Measurements from ENCODE around the gene DOCK9. TPM values are rescaled to one million over a fixed set of nuclear protein-coding genes. Genes with fewer than 3 reads are reported as not detected.
"Not testable (repeated sequence)": the region's sequence is repeated elsewhere in the genome, so short reads cannot be mapped to it uniquely, and the experiment has no call there.

Gene DOCK9
- total and polyA plus RNA-seq, 2 experiments from 2014 or later = 16.4 to 38.9 TPM

GRCh38 chr13:98813993-98814392 is 163.9 kb downstream of the DOCK9 start:
- Histone ChIP-seq H3K9me3 (ENCODE audit: low read depth) (no peaks in the 10 kb centered on the region), H3K4me3 (no peak overlapping the region), H3K27ac (peak overlapping the region; percentile 81), H3K9me2 (replicated peaks; ENCODE audit: insufficient read depth) (no peaks in the 10 kb centered on the region), H3K4me2 (no peak overlapping the region), H3K36me3 (replicated peaks; ENCODE audit: insufficient read depth, low read depth) (no peaks in the 10 kb centered on the region), H3K4me1 (ENCODE audit: insufficient read depth) (no peaks in the 10 kb centered on the region), H4K20me1 (ENCODE audit: insufficient read depth, poor library complexity, severe bottlenecking) (no peaks in the 10 kb centered on the region), H2AFZ (no peak overlapping the region), H3K79me2 (no peaks in the 10 kb centered on the region), H3K27me3 (no peaks in the 10 kb centered on the region)
- 39% methylated on average over 3 of the region's 3 CpGs for WGBS (ENCODE audit: low lambda C conversion rate, missing lambda C conversion rate)
- TF ChIP-seq CTCF (IDR thresholded peaks at IDR 0.05; ENCODE audit: poor library complexity) (no peak), EZH2phosphoT487 (IDR thresholded peaks at IDR 0.05; ENCODE audit: low read depth, severe bottlenecking, unreplicated experiment) (no peak), EZH2 (IDR thresholded peaks at IDR 0.05; ENCODE audit: borderline replicate concordance) (no peak)
- peak; percentile 65 for DNase-seq (ENCODE audit: low spot score)

- 56% methylated on average over 2 of the region's 5 CpGs for WGBS (ENCODE audit: low lambda C conversion rate, missing lambda C conversion rate)
- not testable (repeated sequence) for H3K9me3 ChIP-seq (ENCODE audit: low read depth); H3K36me3 ChIP-seq (replicated peaks; ENCODE audit: insufficient read depth, low read depth); H2AFZ ChIP-seq; H3K4me1 ChIP-seq (ENCODE audit: insufficient read depth); H4K20me1 ChIP-seq (ENCODE audit: insufficient read depth, poor library complexity, severe bottlenecking); H3K79me2 ChIP-seq; H3K9me2 ChIP-seq (replicated peaks; ENCODE audit: insufficient read depth); H3K27me3 ChIP-seq; H3K27ac ChIP-seq; DNase-seq (ENCODE audit: low spot score); H3K4me3 ChIP-seq; H3K4me2 ChIP-seq
These were observed 165.6 kb downstream of the DOCK9 start for GRCh38 chr13:98812186-98812790.

- no peaks in the 10 kb centered on the region for H3K79me2 ChIP-seq
- 94% methylated on average over 1 of the region's 1 CpG for whole genome bisulfite sequencing (ENCODE audit: low lambda C conversion rate, missing lambda C conversion rate)
- TF ChIP-seq EZH2 (IDR thresholded peaks at IDR 0.05; ENCODE audit: borderline replicate concordance) (no peak), CTCF (IDR thresholded peaks at IDR 0.05; ENCODE audit: poor library complexity) (no peak), EZH2phosphoT487 (IDR thresholded peaks at IDR 0.05; ENCODE audit: low read depth, severe bottlenecking, unreplicated experiment) (no peak)
These were observed 167.1 kb downstream of the DOCK9 start for GRCh38 chr13:98810746-98811145.

GRCh38 chr13:98809345-98809777 is 168.5 kb downstream of the DOCK9 start:
- DNase-seq (ENCODE audit: low spot score) = no peak
- Histone ChIP-seq H3K27me3 (no peaks in the 10 kb centered on the region), H3K4me3 (no peak overlapping the region), H4K20me1 (ENCODE audit: insufficient read depth, poor library complexity, severe bottlenecking) (no peaks in the 10 kb centered on the region), H3K36me3 (replicated peaks; ENCODE audit: insufficient read depth, low read depth) (no peaks in the 10 kb centered on the region), H3K79me2 (no peaks in the 10 kb centered on the region), H3K27ac (no peak overlapping the region), H3K9me3 (ENCODE audit: low read depth) (no peaks in the 10 kb centered on the region), H3K4me2 (no peak overlapping the region), H2AFZ (no peak overlapping the region), H3K4me1 (ENCODE audit: insufficient read depth) (no peaks in the 10 kb centered on the region), H3K9me2 (replicated peaks; ENCODE audit: insufficient read depth) (no peaks in the 10 kb centered on the region)
- WGBS (ENCODE audit: low lambda C conversion rate, missing lambda C conversion rate) = 94% methylated on average over 11 of the region's 11 CpGs
- no peak for TF ChIP-seq CTCF (IDR thresholded peaks at IDR 0.05; ENCODE audit: poor library complexity)
- no peak for TF ChIP-seq EZH2phosphoT487 (IDR thresholded peaks at IDR 0.05; ENCODE audit: low read depth, severe bottlenecking, unreplicated experiment)
- TF ChIP-seq EZH2 (IDR thresholded peaks at IDR 0.05; ENCODE audit: borderline replicate concordance) = no peak

More at GRCh38 chr13:98810746-98811145, 167.1 kb downstream of the DOCK9 start:
- Histone ChIP-seq H3K27me3 (no peaks in the 10 kb centered on the region), H3K27ac (no peak overlapping the region), H3K9me2 (replicated peaks; ENCODE audit: insufficient read depth) (no peaks in the 10 kb centered on the region), H3K36me3 (replicated peaks; ENCODE audit: insufficient read depth, low read depth) (no peaks in the 10 kb centered on the region), H3K4me1 (ENCODE audit: insufficient read depth) (no peaks in the 10 kb centered on the region), H3K4me2 (no peak overlapping the region), H4K20me1 (ENCODE audit: insufficient read depth, poor library complexity, severe bottlenecking) (no peaks in the 10 kb centered on the region), H3K4me3 (no peak overlapping the region), H3K9me3 (ENCODE audit: low read depth) (no peaks in the 10 kb centered on the region), H2AFZ (no peak overlapping the region)
- DNase-seq (ENCODE audit: low spot score) = peak; percentile 1

All from hepatocyte (in vitro differentiated cells).